Measurements from ENCODE around the gene EFHC2. TPM values are rescaled to one million over a fixed set of nuclear protein-coding genes. Genes with fewer than 3 reads are reported as not detected.

The EFHC2 gene
- polyA plus RNA-seq (ENCODE audit: insufficient read length in 10 of 10) = under 1 TPM; 0.11 to 0.92 (median 0.27) TPM
- long read RNA-seq, donor 1 = 0 reads
- long read RNA-seq, donor 2 = 0 reads
- long read RNA-seq, donor 3 = 0 reads
- long read RNA-seq, donor 4 = 0 reads
- long read RNA-seq, donor 5 = 0 reads
- long read RNA-seq, donor 6 = 0 reads
- long read RNA-seq, donor 7 = 0 reads
- long read RNA-seq, donor 8 = 0 reads
- long read RNA-seq, donor 9 = 0 reads

DNA sequence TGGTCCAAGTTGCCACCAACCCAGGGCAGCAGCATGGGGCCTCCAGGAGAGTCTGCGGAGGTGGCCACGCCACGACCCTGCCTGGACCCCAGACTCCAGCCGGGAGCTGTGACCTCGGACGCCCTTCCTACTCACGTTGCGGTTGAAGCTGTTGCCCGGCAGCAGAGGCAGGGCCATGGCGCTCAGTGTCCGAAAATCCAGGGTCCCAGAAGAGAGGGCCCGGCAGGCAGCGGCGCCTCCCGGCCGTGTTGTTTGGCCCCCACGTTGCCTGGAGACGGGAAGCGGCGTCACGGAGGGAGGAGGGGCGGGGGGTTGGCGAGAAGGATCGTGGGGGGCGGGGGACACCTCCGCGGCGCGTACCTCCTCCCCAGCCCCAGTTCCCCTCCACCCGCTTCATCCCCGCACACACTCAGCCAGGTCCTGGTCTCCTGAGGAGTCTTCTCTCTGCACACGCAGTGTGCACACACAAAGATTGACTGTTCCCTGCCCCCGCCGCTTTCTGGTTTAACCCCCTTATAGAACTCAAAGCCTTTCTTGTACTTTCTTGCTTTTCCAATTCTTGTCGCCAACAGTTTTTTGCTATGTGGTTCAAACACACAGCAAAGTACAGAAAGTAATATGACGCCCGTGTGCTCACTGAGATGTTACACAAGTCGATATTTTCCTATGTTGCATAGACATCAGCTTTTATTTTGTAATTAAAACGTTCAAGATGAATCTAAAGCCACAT, at the start of gene EFHC2:
Gene EFHC2, minus strand, starts transcription at position 261 of the 730 bp plus-strand sequence. Its CDS starts 84 bp downstream, at position 177.
- DNase-seq = peak in 2 of 3 donors; percentile 41 to 66

DNA sequence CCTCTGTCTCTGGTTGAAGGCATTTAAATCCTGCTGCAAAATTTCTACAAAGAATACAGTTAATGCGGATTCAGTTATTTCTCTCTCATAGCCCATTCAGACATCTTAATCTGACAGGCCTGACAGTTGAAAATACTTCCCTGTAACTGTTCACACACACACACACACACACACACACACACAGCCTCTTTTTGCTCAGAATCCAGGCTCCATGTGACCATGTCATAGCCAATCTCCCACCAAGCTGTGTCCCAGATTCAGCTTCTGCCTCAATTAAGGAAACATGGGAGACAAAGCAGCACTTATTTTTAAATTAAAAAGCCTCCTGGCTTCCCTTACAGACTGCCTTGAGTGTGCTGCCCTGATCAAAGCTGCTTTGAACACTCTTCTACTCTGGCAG, 49.3 kb upstream of the EFHC2 start:
- DNase-seq = peak in 1 of 3 donors; percentile 11

DNA sequence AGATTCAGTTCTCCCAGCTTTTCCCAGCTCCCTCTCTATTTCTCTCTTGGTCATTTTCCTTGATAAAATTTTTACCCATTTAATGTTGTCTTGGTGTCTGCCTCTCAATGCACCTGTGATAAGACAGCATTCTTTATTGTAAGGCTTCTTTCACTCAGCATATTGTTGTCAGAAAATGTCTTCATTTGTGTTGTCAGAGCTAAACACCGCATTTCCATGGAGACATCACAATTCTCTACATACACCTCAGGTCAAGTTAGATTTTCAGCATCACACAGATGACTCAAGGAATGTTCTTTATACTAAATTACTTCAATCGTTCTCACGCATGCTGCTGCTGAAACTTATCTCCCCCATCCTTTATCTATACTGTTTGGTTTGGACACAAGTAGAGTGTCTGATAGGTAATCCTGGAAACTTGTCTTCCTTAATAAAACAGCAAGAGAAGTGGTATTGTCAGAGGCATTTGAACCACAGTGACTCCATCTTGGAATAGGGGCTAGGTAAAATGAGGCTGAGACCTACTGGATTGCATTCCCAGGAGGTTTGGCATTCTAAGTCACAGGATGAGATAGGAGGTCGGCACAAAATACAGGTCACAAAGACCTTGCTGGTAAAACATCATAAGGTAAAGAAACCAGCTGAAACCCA, 41.3 kb upstream of the EFHC2 start:
- DNase-seq = no peak

- DNase-seq = no peak
Measured at GRCh38 chrX:44382871-44383270, 39.4 kb upstream of the EFHC2 start.

GRCh38 chrX:44352758-44353157, 9.3 kb upstream of the EFHC2 start:
- DNase-seq = no peak

- DNase-seq = no peak
Measured at GRCh38 chrX:44349561-44349960, 6.1 kb upstream of the EFHC2 start.

- DNase-seq = peak in 1 of 3 donors; percentile 18
Measured at GRCh38 chrX:44344687-44345086, 1.2 kb upstream of the EFHC2 start.

GRCh38 chrX:44344194-44344593, 722 bp upstream of the EFHC2 start:
- peak in 2 of 3 donors; percentile 13 to 31 for DNase-seq

GRCh38 chrX:44342866-44343265, 606 bp downstream of the EFHC2 start:
- no peak for DNase-seq

- no peak for DNase-seq
Measured at GRCh38 chrX:44338361-44338760, 5.1 kb downstream of the EFHC2 start.

DNA sequence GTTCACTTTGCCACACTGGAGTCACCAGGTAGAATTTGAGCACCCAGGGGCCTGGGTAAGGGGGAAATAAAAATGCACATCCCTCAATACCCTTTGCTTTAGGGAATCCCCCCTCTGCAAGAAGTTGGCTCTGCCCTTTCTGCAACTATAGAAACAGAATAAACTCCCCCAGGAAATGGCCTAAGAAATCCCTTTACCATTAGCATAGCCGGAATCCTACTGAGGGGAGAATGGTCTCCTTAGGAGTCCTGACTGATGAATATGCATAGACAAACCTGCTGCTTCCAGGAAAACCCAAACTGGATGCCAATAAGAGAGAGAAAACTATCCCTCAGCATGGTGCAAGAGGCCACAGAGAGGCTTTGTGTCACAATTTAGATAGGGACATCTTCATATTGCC, 11.0 kb downstream of the EFHC2 start:
- DNase-seq = no peak

DNA sequence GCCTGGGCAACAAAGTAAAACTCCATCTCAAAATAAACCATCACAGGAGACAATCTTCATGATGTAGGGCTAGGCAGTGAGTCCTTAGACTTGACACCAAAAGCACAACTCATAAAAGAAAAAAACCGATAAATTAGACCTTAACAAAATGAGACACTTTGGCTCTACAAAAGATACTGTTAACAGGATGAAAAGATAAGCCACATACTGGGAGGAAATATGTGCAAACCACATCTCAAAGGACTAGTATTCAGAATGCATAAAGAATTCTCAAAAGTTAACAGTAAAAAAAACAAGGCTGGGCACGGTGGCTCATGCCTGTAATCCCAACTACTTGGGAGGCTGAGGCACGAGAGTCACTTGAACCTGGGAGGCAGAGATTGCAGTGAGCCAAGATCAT, 13.2 kb downstream of the EFHC2 start:
- DNase-seq = no peak

GRCh38 chrX:44319550-44319949, 23.9 kb downstream of the EFHC2 start:
- DNase-seq = no peak

GRCh38 chrX:44317181-44317580, 26.3 kb downstream of the EFHC2 start:
- DNase-seq = no peak

DNA sequence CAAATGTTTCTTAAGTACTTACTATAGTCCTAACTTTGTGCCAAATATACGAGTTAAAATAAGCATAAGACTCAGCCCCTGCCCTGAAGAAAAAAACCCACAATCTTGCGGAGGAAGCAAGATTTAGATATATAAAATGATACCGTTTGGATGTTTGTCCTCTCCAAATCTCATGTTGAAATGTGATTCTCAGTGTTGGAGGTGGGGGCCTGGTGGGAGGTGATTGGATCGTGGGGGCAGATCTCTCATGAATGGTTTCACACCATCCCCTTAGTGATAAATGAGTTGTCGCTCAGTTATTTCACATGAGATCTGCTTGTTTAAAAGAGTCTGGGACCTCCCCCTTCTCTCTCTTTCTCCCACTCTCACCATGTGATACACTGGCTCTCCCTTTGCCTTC, 28.7 kb downstream of the EFHC2 start:
- no peak for DNase-seq

DNA sequence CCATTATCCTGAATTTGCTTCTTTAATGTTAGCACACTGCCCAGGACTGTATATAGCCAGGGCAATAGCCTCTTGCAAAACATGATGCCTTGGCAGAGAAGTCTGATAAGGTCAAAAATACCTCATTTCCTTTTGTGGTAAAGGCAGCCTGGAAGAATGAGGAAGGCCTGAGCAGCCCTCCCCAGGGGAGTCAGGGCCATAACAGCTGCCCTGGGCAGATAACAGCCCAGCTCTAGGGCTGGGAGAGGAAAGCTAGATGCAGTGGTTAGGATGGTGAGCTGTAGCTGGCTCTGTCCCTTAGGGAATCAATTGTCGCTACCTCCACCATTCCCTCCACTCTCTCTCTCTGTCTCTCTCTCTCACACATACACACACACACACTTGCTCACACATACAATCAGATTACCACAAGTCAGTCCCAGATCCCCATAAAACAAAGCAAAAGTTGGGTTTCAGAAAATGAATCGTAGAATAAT, 29.2 kb downstream of the EFHC2 start:
- peak in 1 of 3 donors; percentile 5 for DNase-seq

DNA sequence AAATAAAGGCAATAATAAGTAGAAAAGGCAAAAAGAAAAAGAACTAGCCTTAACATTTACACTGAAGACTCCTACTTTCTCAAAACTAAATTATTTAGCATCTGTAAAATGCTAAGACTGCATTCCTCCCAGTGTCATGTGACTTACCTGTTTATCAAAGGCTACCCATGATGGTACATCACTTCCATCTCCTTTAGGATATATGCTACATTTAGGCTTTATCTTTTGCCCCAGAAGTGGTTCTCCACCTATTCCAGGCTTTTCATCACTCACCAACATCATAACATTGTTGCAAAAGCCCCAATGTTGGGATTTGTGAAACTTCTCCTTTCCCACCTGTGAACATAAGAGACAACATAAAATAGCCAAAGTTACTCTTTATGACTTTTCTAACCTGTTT, 31.1 kb downstream of the EFHC2 start:
- DNase-seq = no peak

- no peak for DNase-seq
Measured at GRCh38 chrX:44310227-44310626, 33.2 kb downstream of the EFHC2 start.

DNA sequence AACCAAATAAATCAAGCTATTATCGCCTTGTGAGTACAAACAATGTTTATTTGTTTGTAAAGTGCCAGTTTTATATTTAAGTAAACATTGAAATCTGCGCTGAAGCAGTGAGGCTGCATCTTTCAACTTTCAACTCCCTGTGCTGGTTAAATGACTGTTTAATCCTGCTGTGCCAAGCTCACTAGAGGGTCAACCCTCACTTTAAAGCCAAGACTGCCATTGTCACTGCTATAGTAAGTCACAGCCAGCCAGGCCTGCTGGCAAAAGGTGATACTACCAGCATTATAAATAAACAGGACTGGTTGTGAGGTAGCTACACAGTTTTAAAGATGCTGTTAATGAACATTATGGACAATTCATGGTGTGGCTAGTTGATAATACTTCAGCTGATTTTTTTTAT, 34.6 kb downstream of the EFHC2 start:
- no peak for DNase-seq

DNA sequence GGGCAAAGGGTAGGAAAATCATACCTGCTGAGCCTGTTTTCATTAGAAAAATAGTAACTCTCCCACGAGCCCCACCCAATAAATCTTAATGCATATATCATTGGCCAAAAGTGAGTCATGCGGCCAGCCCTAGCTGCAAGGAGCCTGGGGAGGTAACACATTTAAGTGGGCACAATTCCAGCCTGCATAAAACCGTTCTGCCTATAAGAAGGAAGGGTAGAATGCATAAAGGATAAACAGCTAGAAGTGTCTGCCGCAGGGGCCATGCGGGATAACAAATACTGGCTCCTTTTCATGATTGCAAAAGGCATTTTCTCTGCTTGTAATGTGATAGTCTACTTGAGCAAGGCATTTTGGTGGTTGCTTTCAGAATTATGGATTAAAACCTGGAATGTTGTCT, 37.1 kb downstream of the EFHC2 start:
- DNase-seq = no peak

DNA sequence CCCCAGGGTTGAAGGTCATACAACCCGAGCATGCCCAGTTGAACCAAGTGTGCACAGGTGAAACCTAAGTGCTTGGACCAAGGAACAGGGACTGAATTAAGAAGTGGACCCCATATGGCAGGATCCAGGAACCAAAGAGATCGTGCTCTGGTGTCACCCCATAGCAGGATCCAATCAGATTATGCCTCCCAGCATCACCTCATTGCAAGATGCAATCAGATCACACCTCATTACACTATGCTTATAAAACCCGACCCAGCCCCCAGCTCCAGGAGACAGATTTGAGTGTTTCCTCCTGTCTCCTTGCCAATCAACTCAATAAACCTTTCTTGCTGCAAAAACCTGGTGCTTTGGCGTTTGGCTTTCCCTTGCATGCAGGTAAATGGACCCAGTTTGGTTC, 37.6 kb downstream of the EFHC2 start:
- no peak for DNase-seq

DNA sequence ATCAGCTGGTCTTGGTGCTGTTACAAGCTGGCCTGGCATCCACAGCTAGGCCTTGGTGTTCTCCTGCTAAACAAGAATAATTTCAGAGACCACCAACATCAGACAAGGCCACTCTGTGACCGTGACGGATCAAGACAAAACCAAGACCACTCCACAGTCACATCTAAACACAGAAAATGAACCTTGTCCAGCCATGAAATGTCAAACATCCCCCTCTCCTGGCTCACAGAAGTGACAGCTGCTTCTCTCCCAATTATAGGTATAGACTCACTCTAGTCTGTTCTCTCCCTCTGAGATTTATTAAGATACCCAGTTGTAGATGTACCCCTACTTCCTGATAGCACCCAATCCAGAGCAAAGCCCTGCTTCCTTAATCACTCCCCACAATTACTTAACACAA, 40.4 kb downstream of the EFHC2 start:
- DNase-seq = no peak

DNA sequence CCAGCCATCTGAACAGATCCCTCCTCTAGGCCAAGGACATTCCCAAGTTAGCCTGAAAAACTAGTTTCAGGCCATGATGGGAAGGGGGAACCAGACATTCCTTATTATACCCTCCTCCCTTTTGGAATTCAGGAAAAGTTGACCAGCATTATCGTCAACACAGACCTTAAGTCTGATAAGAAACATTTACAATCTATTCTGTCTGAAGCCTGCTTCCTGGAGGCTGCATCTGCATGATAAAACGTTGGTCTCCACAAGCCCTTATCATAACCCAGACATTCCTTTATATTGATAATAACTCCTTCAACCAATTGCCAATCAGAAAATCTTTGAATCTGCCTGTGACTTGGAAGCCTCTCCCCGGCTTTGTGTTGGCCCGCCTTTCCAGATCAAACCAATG, 44.3 kb downstream of the EFHC2 start:
- no peak for DNase-seq

Measured in muscle of back (tissue), 13 donors.